ENCODE data around the gene RAB22A. TPM values are rescaled to one million over a fixed set of nuclear protein-coding genes. Genes with fewer than 3 reads are reported as not detected.

RAB22A gene, protein sequence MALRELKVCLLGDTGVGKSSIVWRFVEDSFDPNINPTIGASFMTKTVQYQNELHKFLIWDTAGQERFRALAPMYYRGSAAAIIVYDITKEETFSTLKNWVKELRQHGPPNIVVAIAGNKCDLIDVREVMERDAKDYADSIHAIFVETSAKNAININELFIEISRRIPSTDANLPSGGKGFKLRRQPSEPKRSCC
- 20.2 and 21.4 TPM in 2 replicates for total RNA-seq

DNA sequence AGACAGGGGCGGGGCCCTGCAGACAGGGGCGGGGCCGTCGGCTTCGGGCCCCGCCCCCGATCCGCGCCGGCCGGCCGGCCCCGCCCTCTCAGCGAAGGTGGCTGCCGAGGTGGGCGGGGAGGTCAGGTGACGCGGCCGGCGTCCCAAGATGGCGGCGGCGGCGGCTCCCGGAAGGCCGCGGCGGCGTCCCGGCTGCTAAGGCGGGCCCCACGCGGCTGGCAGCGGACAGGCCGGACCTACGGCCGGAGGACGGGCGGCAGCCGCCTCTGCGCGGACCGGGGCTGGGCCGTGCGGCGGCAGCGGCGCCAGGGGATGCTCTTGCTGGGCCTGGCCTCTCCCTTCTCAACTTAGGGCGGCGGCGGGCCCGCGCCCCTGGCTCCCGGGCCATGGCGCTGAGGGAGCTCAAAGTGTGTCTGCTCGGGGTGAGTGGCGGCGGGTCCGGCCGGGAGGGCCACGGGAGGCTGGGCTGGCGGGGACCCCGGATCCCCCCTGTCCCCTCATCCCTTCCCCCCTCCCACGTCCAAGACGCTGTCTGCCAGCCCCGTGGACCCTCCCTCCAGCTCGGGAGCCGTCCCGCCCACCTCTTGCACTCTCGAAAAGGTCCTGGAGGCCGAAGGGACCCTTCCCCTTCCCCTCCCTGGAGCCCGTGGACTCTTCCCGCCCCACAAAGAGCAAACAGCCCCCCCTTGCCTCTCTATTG is at the start of gene RAB22A:
Gene RAB22A, plus strand, starts transcription at position 125 of the 700 bp plus-strand sequence. Its CDS starts 262 bp downstream, at position 387.

DNA sequence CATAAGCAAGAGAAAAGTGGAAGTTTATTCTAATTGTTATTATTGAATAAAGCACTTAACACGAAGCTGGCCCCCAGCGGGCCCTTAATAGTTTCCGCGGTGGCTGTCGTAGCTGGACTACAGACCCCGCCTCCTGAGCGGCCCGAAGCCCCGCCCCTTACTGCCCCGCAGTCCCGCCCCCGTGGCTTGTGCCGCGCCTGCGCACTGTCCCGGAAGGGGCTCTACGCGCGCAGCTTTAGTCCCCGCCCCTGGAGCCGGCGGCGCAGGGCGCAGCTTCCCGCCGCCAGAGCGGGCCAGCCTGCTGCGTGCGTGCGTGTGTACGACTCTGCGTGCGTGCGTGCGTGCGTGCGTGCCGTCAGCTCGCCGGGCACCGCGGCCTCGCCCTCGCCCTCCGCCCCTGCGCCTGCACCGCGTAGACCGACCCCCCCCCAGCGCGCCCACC is 79.4 kb downstream of the RAB22A start, which contains the start of gene VAPB:
Gene VAPB, plus strand, starts transcription at position 348 of the 442 bp plus-strand sequence. CDS start 231 bp downstream, outside the sequence.

Other genes with a start within 250 kb of the RAB22A start
- gene ANKRD60, start 81.1 kb upstream of the RAB22A start, total RNA-seq, result not detected in 2 replicates
- gene VAPB, start 79.5 kb downstream of the RAB22A start, total RNA-seq, result 25.1 and 25.5 TPM in 2 replicates
- gene APCDD1L, start 205.7 kb downstream of the RAB22A start, total RNA-seq, result 28.7 and 173 TPM in 2 replicates

All from smooth muscle cell of the pulmonary artery (primary cell).